GM23338 (cell line): ENCODE measurements around the gene AP1S3. TPM values are rescaled to one million over a fixed set of nuclear protein-coding genes. Genes with fewer than 3 reads are reported as not detected.
"Not testable (repeated sequence)": the region's sequence is repeated elsewhere in the genome, so short reads cannot be mapped to it uniquely, and the experiment has no call there.

Experiments used
- ATAC-seq: fragments of 200-7000 bp; cut with Tn5 transposase; 3 replicates; pipeline ENCODE4 v1.9.1; 2020
- DNase-seq: peaks from one replicate; pipeline ENCODE4 v3.0.0-alpha.2; 2015; ENCODE audit warnings: low spot score
- H2AFZ ChIP-seq: fragments of 200-600 bp; sonication (generic); 2 replicates; pipeline ENCODE4 v1.8.0; 2016; ENCODE audit warnings: antibody characterized with exemption, mild to moderate bottlenecking, moderate library complexity
- H3F3A ChIP-seq: fragments of 200-600 bp; sonication (generic); replicated peaks from 2 replicates; pipeline ENCODE4 v1.8.0; 2017; ENCODE audit warnings: antibody characterized with exemption, mixed run types, low read depth
- H3K27ac ChIP-seq: fragments of 200-600 bp; sonication (generic); 2 replicates; pipeline ENCODE4 v1.6.1; 2016; ENCODE audit warnings: low read depth
- H3K27me3 ChIP-seq: fragments of 200-600 bp; sonication (generic); 2 replicates; pipeline ENCODE4 v1.8.0; 2016; ENCODE audit warnings: mild to moderate bottlenecking, mixed run types, moderate library complexity; ENCODE audit not compliant: insufficient read depth
- H3K36me3 ChIP-seq: fragments of 200-600 bp; sonication (generic); 2 replicates; pipeline ENCODE4 v1.8.0; 2016; ENCODE audit warnings: mild to moderate bottlenecking; ENCODE audit not compliant: insufficient read depth
- H3K4me1 ChIP-seq: fragments of 200-600 bp; sonication (generic); 2 replicates; pipeline ENCODE4 v1.8.0; 2016; ENCODE audit warnings: mild to moderate bottlenecking, moderate library complexity; ENCODE audit not compliant: insufficient read depth
- H3K4me2 ChIP-seq: fragments of 200-600 bp; sonication (generic); 2 replicates; pipeline ENCODE4 v1.7.1; 2017; ENCODE audit warnings: mixed run types
- H3K4me3 ChIP-seq: fragments of 200-600 bp; sonication (generic); 2 replicates; pipeline ENCODE4 v1.6.1; 2016; ENCODE audit warnings: mixed run types
- H3K79me2 ChIP-seq: fragments of 200-600 bp; sonication (generic); replicated peaks from 2 replicates; pipeline ENCODE4 v1.8.0; 2017; ENCODE audit warnings: mild to moderate bottlenecking; ENCODE audit not compliant: insufficient read depth
- H3K9me2 ChIP-seq: fragments of 200-600 bp; sonication (generic); 2 replicates; pipeline ENCODE4 v1.8.0; 2017; ENCODE audit not compliant: insufficient read depth
- H4K20me1 ChIP-seq: fragments of 200-600 bp; sonication (generic); replicated peaks from 2 replicates; pipeline ENCODE4 v1.8.0; 2017; ENCODE audit warnings: mild to moderate bottlenecking; ENCODE audit not compliant: insufficient read depth
- H3K27ac Mint-ChIP-seq: 2 replicates; pipeline ENCODE4 v1.8.0; 2020; ENCODE audit warnings: inconsistent platforms, mild to moderate bottlenecking, moderate library complexity, mixed read lengths
- H3K27me3 Mint-ChIP-seq: 3 replicates; pipeline ENCODE4 v1.8.0; 2022; ENCODE audit warnings: low read depth, mild to moderate bottlenecking, moderate library complexity, mixed read lengths, inconsistent platforms; ENCODE audit not compliant: insufficient read depth, poor library complexity
- H3K36me3 Mint-ChIP-seq: 3 replicates; pipeline ENCODE4 v1.8.0; 2021; ENCODE audit warnings: low read depth, mild to moderate bottlenecking, inconsistent platforms, moderate library complexity, mixed read lengths
- H3K4me1 Mint-ChIP-seq: 3 replicates; pipeline ENCODE4 v1.8.0; 2020; ENCODE audit warnings: mild to moderate bottlenecking, inconsistent platforms, mixed read lengths
- H3K4me3 Mint-ChIP-seq: 3 replicates; pipeline ENCODE4 v1.8.0; 2021; ENCODE audit warnings: moderate library complexity, mild to moderate bottlenecking, inconsistent platforms, mixed read lengths
- H3K9me3 Mint-ChIP-seq: 3 replicates; pipeline ENCODE4 v1.8.0; 2020; ENCODE audit warnings: moderate library complexity, mild to moderate bottlenecking, inconsistent platforms, mixed read lengths
- CREB1 ChIP-seq: fragments of 250-450 bp; sonication (Bioruptor Pico); IDR thresholded peaks from 2 replicates; pipeline ENCODE4 v1.5.0; 2020; ENCODE audit warnings: low read depth, mild to moderate bottlenecking, moderate library complexity
- JUNB ChIP-seq: IDR thresholded peaks from one replicate; pipeline ENCODE4 v1.6.1; 2016; ENCODE audit warnings: antibody characterized with exemption; ENCODE audit not compliant: unreplicated experiment
- POLR2AphosphoS5 ChIP-seq: IDR thresholded peaks from 2 replicates; pipeline ENCODE4 v1.6.1; 2016; ENCODE audit warnings: antibody characterized with exemption, low read depth
- ZNF114 ChIP-seq: fragments of 250-450 bp; sonication (Bioruptor Pico); IDR thresholded peaks from 2 replicates; pipeline ENCODE4 v1.5.0; 2020; ENCODE audit warnings: mild to moderate bottlenecking, moderate library complexity
- ZNF462 ChIP-seq: fragments of 250-450 bp; sonication (Bioruptor Pico); IDR thresholded peaks from 2 replicates; pipeline ENCODE4 v1.5.0; 2020; ENCODE audit warnings: mild to moderate bottlenecking, moderate library complexity
- polyA plus RNA-seq: library from polyadenylated mRNA; unstranded; fragments of >200 nt; fragmentation: Nextera tagmentation; extraction: Ambion mirVana; gene quantifications from 2 replicates; pipeline ENCODE4 v1.2.1, GENCODE V29; 2016
- total RNA-seq: library from RNA; depleted of rRNA; stranded (reverse); fragments of >200 nt; shearing (Covaris generic); gene quantifications from 2 replicates; pipeline ENCODE4 v1.2.3, GENCODE V29; 2014
- TF ChIP-seq, protein P1 (sequence below): IDR thresholded peaks from one replicate; pipeline ENCODE4 v1.6.1; 2018; ENCODE audit warnings: antibody characterized with exemption; ENCODE audit not compliant: unreplicated experiment

The AP1S3 gene
- total and polyA plus RNA-seq, 2 experiments from 2014 or later, result 8.8 to 25.5 TPM

GRCh38 chr2:223877721-223878410 is 40.5 kb upstream of the AP1S3 start:
- peaks cover 38% of the 10 kb centered on the region for H3K36me3 ChIP-seq
- Mint-ChIP-seq H3K4me3 (no peak overlapping the region), H3K36me3 (peaks cover 65% of the 10 kb centered on the region), H3K27me3 (no peaks in the 10 kb centered on the region), H3K9me3 (no peaks in the 10 kb centered on the region), H3K27ac (peak overlapping the region; percentile 34; the same call in 1 of the 2 replicates), H3K4me1 (no peaks in the 10 kb centered on the region; the same call in 2 of the 3 replicates)
- no peak overlapping the region for H2AFZ ChIP-seq
- H3K4me1 ChIP-seq, result no peaks in the 10 kb centered on the region
- peaks cover 3% of the 10 kb centered on the region; the same call in 1 of the 2 replicates for H4K20me1 ChIP-seq
- no peaks in the 10 kb centered on the region for H3K27me3 ChIP-seq
- no peak for TF ChIP-seq JUNB
- H3K4me3 ChIP-seq, result no peak overlapping the region
- H3K27ac ChIP-seq, result 0 out of 2 replicates have a peak overlapping the region, but pooled peaks have one; percentile 45
- ATAC-seq (no peak), DNase-seq (no peak)
- no peaks in the 10 kb centered on the region for H3K9me2 ChIP-seq
- H3F3A ChIP-seq, result no peaks in the 10 kb centered on the region
- no peak overlapping the region for H3K4me2 ChIP-seq
- no peaks in the 10 kb centered on the region for H3K79me2 ChIP-seq

- Mint-ChIP-seq H3K27me3 (peaks cover 4% of the 10 kb centered on the region), H3K27ac (no peak overlapping the region), H3K36me3 (peaks cover 34% of the 10 kb centered on the region; the same call in 2 of the 3 replicates), H3K9me3 (no peaks in the 10 kb centered on the region), H3K4me1 (no peaks in the 10 kb centered on the region), H3K4me3 (no peak overlapping the region)
- Histone ChIP-seq H3K27ac (no peak overlapping the region), H3K27me3 (no peaks in the 10 kb centered on the region), H3K36me3 (peaks cover 14% of the 10 kb centered on the region; the same call in 1 of the 2 replicates), H4K20me1 (peaks cover 3% of the 10 kb centered on the region; the same call in 1 of the 2 replicates), H3K9me2 (no peaks in the 10 kb centered on the region), H2AFZ (no peak overlapping the region), H3K4me2 (no peak overlapping the region), H3K4me1 (no peaks in the 10 kb centered on the region), H3K4me3 (no peak overlapping the region), H3K79me2 (no peaks in the 10 kb centered on the region), H3F3A (no peaks in the 10 kb centered on the region)
- ATAC-seq (no peak), DNase-seq (no peak)
- no peak for TF ChIP-seq CREB1 (CRISPR knock-in tag)
- TF ChIP-seq ZNF462 (CRISPR knock-in tag), result no peak
- TF ChIP-seq, protein P1, sequence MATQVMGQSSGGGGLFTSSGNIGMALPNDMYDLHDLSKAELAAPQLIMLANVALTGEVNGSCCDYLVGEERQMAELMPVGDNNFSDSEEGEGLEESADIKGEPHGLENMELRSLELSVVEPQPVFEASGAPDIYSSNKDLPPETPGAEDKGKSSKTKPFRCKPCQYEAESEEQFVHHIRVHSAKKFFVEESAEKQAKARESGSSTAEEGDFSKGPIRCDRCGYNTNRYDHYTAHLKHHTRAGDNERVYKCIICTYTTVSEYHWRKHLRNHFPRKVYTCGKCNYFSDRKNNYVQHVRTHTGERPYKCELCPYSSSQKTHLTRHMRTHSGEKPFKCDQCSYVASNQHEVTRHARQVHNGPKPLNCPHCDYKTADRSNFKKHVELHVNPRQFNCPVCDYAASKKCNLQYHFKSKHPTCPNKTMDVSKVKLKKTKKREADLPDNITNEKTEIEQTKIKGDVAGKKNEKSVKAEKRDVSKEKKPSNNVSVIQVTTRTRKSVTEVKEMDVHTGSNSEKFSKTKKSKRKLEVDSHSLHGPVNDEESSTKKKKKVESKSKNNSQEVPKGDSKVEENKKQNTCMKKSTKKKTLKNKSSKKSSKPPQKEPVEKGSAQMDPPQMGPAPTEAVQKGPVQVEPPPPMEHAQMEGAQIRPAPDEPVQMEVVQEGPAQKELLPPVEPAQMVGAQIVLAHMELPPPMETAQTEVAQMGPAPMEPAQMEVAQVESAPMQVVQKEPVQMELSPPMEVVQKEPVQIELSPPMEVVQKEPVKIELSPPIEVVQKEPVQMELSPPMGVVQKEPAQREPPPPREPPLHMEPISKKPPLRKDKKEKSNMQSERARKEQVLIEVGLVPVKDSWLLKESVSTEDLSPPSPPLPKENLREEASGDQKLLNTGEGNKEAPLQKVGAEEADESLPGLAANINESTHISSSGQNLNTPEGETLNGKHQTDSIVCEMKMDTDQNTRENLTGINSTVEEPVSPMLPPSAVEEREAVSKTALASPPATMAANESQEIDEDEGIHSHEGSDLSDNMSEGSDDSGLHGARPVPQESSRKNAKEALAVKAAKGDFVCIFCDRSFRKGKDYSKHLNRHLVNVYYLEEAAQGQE, result no peak
- TF ChIP-seq POLR2AphosphoS5, result no peak
- TF ChIP-seq ZNF114 (CRISPR knock-in tag), result no peak
Observed at GRCh38 chr2:223873672-223874071, 36.3 kb upstream of the AP1S3 start.

DNA sequence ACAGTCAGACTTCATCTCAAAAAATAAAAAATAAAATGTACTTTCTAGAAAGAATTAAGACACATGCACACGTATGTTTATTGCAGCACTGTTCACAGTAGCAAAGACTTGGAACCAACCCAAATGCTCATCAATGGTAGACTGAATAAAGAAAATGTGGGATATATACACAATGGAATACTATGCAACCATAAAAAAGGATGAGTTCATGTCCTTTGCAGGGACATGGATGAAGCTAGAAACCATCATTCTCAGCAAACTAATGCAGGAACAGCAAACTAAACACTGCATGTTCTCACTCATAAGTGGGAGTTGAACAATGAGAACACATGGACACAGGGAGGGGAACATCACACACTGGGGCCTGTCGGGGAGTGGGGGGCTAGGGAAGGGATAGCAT is 35.4 kb upstream of the AP1S3 start:
- DNase-seq, H3K4me3 Mint-ChIP-seq, H3K4me1 Mint-ChIP-seq, H2AFZ ChIP-seq, H3K79me2 ChIP-seq, H3K4me2 ChIP-seq, H3K36me3 ChIP-seq, H3K9me2 ChIP-seq, H3K27me3 ChIP-seq, H3K4me3 ChIP-seq, H3K4me1 ChIP-seq, H3K27ac ChIP-seq, ATAC-seq, H3K27ac Mint-ChIP-seq, H4K20me1 ChIP-seq, H3K9me3 Mint-ChIP-seq, H3K27me3 Mint-ChIP-seq, H3F3A ChIP-seq: not testable (repeated sequence)
- peaks cover 25% of the 10 kb centered on the region; the same call in 2 of the 3 replicates for H3K36me3 Mint-ChIP-seq
